ENCODE results near the gene HS1BP3. TPM values are rescaled to one million over a fixed set of nuclear protein-coding genes. Genes with fewer than 3 reads are reported as not detected.

Gene HS1BP3
- total and polyA plus RNA-seq, 2 of the 13 experiments (the other 11 are each of a cell fraction or from before 2014, with no cell fraction given): 15.2 to 22.0 TPM

GRCh38 chr2:20676353-20677215 is 25.7 kb upstream of the HS1BP3 start (continued):
- TF ChIP-seq ZNF646 (CRISPR knock-in tag; IDR thresholded peaks at IDR 0.05): no peak; the same call in 1 of the 2 replicates
- TF ChIP-seq YEATS4 (CRISPR knock-in tag; IDR thresholded peaks at IDR 0.05; ENCODE audit: borderline replicate concordance): peak; percentile 81; the same call in 1 of the 2 replicates
- 0 out of 2 replicates have a peak, but pooled peaks have one; percentile 40 for TF ChIP-seq ZNF780A (CRISPR knock-in tag; IDR thresholded peaks at IDR 0.05)
- peak; percentile 95 for TF ChIP-seq STAG1 (CRISPR knock-in tag; IDR thresholded peaks at IDR 0.05)
- no peak for TF ChIP-seq ZBTB46 (CRISPR knock-in tag; IDR thresholded peaks at IDR 0.05; ENCODE audit: borderline replicate concordance)
- TF ChIP-seq DPF2 (CRISPR knock-in tag; IDR thresholded peaks at IDR 0.05; ENCODE audit: borderline replicate concordance, low read depth): peak; percentile 90; the same call in 1 of the 2 replicates
- peak; percentile 96 to 98 for TF ChIP-seq HMGXB4 (CRISPR knock-in tag; IDR thresholded peaks at IDR 0.05; ENCODE audit: borderline replicate concordance in 1 of 2, low read depth in 1 of 2)
- TF ChIP-seq KAT7 (CRISPR knock-in tag; IDR thresholded peaks at IDR 0.05; ENCODE audit: borderline replicate concordance): peak; percentile 92
- TF ChIP-seq GZF1 (CRISPR knock-in tag; IDR thresholded peaks at IDR 0.05): no peak
- TF ChIP-seq ZKSCAN8 (CRISPR knock-in tag; IDR thresholded peaks at IDR 0.05; ENCODE audit: borderline replicate concordance): peak; percentile 90
- no peak for TF ChIP-seq NFE2L2 (IDR thresholded peaks at IDR 0.05; ENCODE audit: low read length)
- peak; percentile 87 for TF ChIP-seq POGZ (CRISPR knock-in tag; IDR thresholded peaks at IDR 0.05)
- TF ChIP-seq ZNF230 (CRISPR knock-in tag; IDR thresholded peaks at IDR 0.05): peak; percentile 84; the same call in 1 of the 2 replicates
- TF ChIP-seq RARA (CRISPR knock-in tag; IDR thresholded peaks at IDR 0.05): peak; percentile 72; the same call in 1 of the 2 replicates
- TF ChIP-seq SAP130 (CRISPR knock-in tag; IDR thresholded peaks at IDR 0.05; ENCODE audit: low read depth): peak; percentile 98
- no peak for TF ChIP-seq ZNF138 (CRISPR knock-in tag; IDR thresholded peaks at IDR 0.05; ENCODE audit: low read depth)
- TF ChIP-seq ELF3 (CRISPR knock-in tag; IDR thresholded peaks at IDR 0.05): peak; percentile 95
- no peak for TF ChIP-seq HNRNPUL1 (IDR thresholded peaks at IDR 0.05; ENCODE audit: low read depth, low read length)
- peak; percentile 93 for TF ChIP-seq ZNF350 (CRISPR knock-in tag; IDR thresholded peaks at IDR 0.05; ENCODE audit: borderline replicate concordance, low read depth)

Measured in HepG2 (cell line).